ENCODE data around the gene POP7. TPM values are rescaled to one million over a fixed set of nuclear protein-coding genes. Genes with fewer than 3 reads are reported as not detected.

Gene POP7
- total RNA-seq, 6 experiments from 2014 or later, result 13.0 to 52.2 (median 29.2) TPM

DNA sequence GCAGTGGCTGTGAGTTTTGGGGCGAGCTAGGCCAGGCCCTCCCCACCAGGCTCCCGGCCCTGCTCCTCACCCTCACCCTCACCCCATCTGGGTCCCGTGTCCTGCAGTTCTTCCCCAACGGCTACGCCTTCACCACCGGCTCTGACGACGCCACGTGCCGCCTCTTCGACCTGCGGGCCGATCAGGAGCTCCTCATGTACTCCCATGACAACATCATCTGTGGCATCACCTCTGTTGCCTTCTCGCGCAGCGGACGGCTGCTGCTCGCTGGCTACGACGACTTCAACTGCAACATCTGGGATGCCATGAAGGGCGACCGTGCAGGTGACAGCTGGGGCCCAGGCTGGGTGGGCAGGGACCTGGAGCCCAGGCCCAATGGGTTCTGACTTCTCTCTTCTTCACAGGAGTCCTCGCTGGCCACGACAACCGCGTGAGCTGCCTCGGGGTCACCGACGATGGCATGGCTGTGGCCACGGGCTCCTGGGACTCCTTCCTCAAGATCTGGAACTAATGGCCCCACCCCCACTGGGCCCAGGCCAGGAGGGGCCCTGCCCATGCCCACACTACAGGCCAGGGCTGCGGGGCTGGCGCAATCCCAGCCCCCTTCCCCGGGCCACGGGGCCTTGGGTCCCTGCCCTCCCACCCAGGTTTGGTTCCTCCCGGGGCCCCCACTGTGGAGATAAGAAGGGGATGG is 27.5 kb upstream of the POP7 start:
- DNase-seq, result peak in 2 of 3 donors; percentile 22 to 49
- intact Hi-C loops (cut with DNase I), result loop anchor here in 1 of 2 donors (10.0 kb wide), 1 partner anchor 94 kb away; the partner anchor contains the start of genes FBXO24 and LRCH4
- Histone ChIP-seq H3K4me3 (no peak overlapping the region), H3K36me3 (peaks cover 6 to 55% (median 20%) of the 10 kb centered on the region in 4 donors), H3K27me3 (no peaks in the 10 kb centered on the region), H3K4me1 (peaks cover 0 to 5% (median 2%) of the 10 kb centered on the region in 4 donors), H3K27ac (no peak overlapping the region), H3K9me3 (no peaks in the 10 kb centered on the region)
- 89% methylated on average over 21 of the region's 35 CpGs for WGBS (ENCODE audit: insufficient coverage, low coverage, low lambda C conversion rate, missing lambda C conversion rate)
- TF ChIP-seq POLR2A (IDR thresholded peaks at IDR 0.05), result no peak
- TF ChIP-seq, protein P1, sequence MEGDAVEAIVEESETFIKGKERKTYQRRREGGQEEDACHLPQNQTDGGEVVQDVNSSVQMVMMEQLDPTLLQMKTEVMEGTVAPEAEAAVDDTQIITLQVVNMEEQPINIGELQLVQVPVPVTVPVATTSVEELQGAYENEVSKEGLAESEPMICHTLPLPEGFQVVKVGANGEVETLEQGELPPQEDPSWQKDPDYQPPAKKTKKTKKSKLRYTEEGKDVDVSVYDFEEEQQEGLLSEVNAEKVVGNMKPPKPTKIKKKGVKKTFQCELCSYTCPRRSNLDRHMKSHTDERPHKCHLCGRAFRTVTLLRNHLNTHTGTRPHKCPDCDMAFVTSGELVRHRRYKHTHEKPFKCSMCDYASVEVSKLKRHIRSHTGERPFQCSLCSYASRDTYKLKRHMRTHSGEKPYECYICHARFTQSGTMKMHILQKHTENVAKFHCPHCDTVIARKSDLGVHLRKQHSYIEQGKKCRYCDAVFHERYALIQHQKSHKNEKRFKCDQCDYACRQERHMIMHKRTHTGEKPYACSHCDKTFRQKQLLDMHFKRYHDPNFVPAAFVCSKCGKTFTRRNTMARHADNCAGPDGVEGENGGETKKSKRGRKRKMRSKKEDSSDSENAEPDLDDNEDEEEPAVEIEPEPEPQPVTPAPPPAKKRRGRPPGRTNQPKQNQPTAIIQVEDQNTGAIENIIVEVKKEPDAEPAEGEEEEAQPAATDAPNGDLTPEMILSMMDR (IDR thresholded peaks at IDR 0.05), result no peak
- ATAC-seq, result no peak

DNA sequence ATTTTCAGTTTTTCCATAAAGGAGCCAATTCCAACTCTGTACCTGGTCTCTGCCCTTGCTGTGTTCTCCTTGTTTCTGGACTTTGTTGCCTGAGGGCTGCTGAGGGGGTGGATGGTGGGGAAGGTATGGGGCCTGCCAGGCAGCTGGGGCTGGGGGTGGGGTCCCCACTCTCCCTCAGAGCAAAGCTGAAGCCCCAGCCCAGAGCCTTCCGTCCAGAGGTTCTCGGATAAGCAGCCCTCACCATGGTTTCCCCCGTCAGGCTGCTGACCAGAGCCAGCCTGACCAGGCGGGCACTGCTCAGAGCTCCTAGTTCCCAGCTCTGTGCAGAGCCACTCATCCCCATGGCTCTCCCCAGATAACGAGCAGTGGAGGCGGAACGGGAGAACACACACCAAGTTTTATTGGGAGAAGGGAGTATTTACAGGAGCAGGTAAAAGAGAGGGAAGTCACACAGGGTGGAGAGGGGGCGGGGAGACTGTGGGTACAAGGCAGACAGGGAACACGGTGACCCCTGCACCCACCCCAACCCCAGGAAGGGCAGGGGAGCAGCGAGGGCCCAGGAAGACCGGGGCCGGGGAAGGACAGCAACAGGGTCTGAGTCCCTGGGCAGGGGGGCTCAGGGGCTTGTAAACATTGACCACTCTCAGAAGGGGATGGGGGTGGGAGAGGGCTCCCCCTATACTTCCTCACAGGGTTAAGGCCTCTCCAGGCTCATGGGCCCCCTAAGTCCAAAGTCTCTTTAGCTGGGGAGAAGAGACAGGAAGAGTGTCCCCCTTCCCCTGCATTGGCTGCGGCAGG is 26.6 kb upstream of the POP7 start:
- DNase-seq (peak in 1 of 3 donors; percentile 48), ATAC-seq (no peak)
- no peak for TF ChIP-seq POLR2A (IDR thresholded peaks at IDR 0.05)
- TF ChIP-seq, protein P1 (IDR thresholded peaks at IDR 0.05), result no peak
- H3K27me3 ChIP-seq, result no peaks in the 10 kb centered on the region
- H3K9me3 ChIP-seq, result no peaks in the 10 kb centered on the region
- 64% methylated on average over 7 of the region's 13 CpGs for WGBS (ENCODE audit: insufficient coverage, low coverage, low lambda C conversion rate, missing lambda C conversion rate)
- H3K4me3 ChIP-seq, result no peak overlapping the region
- H3K27ac ChIP-seq, result no peak overlapping the region
- peaks cover 6 to 64% (median 24%) of the 10 kb centered on the region in 4 donors for H3K36me3 ChIP-seq
- intact Hi-C loops (cut with DNase I), result loop anchor here in 1 of 2 donors (10.0 kb wide), 1 partner anchor 95 kb away; the partner anchor contains the start of genes FBXO24 and LRCH4
- peaks cover 0 to 5% (median 2%) of the 10 kb centered on the region in 4 donors for H3K4me1 ChIP-seq

DNA sequence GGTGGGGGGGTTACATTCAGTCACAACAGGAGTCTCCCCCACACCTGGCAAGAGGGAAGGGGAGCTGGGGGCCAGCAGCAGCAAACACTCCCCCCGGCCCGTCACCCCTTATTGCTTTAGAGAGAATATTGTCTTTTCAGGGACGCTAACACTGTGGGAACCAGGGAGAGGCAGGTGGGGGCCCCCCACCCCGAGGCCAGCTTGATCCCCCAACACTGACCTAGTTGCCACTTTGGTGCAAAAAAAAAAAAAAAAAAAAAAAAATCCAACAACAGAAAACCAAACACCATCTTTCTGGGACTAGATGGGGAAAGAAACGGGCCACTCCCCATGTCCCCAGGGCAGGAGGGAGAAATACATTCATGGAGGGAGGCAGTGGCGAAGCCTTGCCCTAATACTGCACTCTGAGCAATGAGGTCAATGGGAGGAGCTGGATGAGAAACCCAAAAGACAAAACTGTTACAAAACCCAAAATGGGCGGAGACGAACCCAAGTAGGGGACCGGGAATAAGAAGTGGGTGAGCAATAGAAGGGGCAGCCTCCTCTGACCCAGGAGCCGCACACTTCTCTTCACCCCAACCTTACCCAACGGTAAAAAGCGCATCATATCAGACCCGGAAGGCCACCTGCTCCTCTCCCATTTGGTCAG is 25.9 kb upstream of the POP7 start:
- TF ChIP-seq, protein P1 (IDR thresholded peaks at IDR 0.05), result no peak
- TF ChIP-seq POLR2A (IDR thresholded peaks at IDR 0.05), result no peak
- Histone ChIP-seq H3K27me3 (no peaks in the 10 kb centered on the region), H3K4me1 (peaks cover 0 to 5% (median 2%) of the 10 kb centered on the region in 4 donors), H3K4me3 (no peak overlapping the region), H3K27ac (no peak overlapping the region), H3K9me3 (no peaks in the 10 kb centered on the region), H3K36me3 (peaks cover 6 to 71% (median 29%) of the 10 kb centered on the region in 4 donors)
- intact Hi-C loops (cut with DNase I), result loop anchor here (10.0 kb wide), 4 partner anchors 45 to 205 kb away; partner anchors contain the start of genes TSC22D4 (in 2 of the 2), FBXO24 (in 1 of the 2) and LRCH4 (in 1 of the 2)
- ATAC-seq (peak in 2 of 4 donors; percentile 4 to 5), DNase-seq (no peak)
- 68% methylated on average over 6 of the region's 13 CpGs for WGBS (ENCODE audit: insufficient coverage, low coverage, low lambda C conversion rate, missing lambda C conversion rate)

DNA sequence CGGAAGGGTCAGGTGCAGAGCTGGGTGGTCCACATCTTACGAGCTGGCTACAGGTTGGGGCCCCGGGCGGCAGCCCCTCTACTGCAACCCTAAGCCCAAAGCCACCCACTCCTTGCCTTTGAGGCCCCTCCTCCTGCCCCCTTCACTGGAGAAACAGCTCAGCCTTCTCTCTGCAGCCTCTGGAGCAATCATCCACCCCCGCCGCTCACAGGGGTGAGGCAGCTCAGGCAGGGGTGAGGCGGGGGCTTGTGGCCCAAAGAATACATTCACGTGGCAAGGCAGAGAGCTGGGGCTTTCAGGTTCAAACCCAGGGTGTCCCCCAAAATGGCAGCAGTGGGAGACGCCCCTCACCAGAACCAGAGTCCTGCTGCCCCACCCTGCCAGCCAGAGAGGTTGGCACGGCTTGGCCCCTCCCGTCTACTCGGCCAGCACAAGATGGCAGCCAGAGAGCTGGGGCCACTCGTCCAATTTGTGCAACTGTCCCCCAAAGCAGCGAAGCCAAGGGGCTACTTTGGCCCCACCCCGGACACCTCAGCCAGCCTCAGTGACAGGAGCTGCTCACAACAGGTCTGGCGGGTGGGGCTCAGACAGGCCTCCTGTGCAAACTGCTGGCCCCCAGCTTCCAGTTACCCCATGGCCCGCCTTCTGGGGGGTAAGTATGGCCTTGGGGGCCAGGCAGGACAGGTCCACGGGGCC is 25.2 kb upstream of the POP7 start:
- TF ChIP-seq, protein P1 (IDR thresholded peaks at IDR 0.05), result no peak
- no peak for TF ChIP-seq POLR2A (IDR thresholded peaks at IDR 0.05)
- intact Hi-C loops (cut with DNase I), result loop anchor here (10.0 kb wide), 3 partner anchors 46 to 206 kb away; partner anchors contain the start of gene TSC22D4 (in 2 of the 2)
- no peak overlapping the region for H3K27ac ChIP-seq

More for the DNA sequence above, 25.2 kb upstream of the POP7 start:
- H3K9me3 ChIP-seq, result no peaks in the 10 kb centered on the region
- ATAC-seq, result no peak
- H3K4me1 ChIP-seq, result peaks cover 0 to 5% (median 2%) of the 10 kb centered on the region in 4 donors
- no peak overlapping the region for H3K4me3 ChIP-seq
- H3K36me3 ChIP-seq, result peaks cover 6 to 78% (median 34%) of the 10 kb centered on the region in 4 donors
- WGBS (ENCODE audit: insufficient coverage, low coverage, low lambda C conversion rate, missing lambda C conversion rate), result 82% methylated on average over 5 of the region's 18 CpGs
- no peaks in the 10 kb centered on the region for H3K27me3 ChIP-seq
- peak; percentile 22 to 55 (median 48) for DNase-seq

Measured in right lobe of liver (tissue), 6 donors.